GM12878 (cell line): ENCODE results near the gene COL6A3.

ENCODE experiments used
- BCL11A ChIP-seq: IDR thresholded peaks from 2 replicates; pipeline ENCODE4 v1.6.1; 2011; ENCODE audit warnings: low read depth, low read length
- BHLHE40 ChIP-seq, 2 experiments: fragments of 450-650 bp in 1 of 2; IDR thresholded peaks; 2 replicates each; pipeline ENCODE4 v1.6.1; 2011 to 2017; ENCODE audit warnings: low read depth in 2 of 2, borderline replicate concordance in 1 of 2, improper control_type of control experiment in 1 of 2, low read length in 1 of 2, mild to moderate bottlenecking in 1 of 2
- BRCA1 ChIP-seq: IDR thresholded peaks from 2 replicates; pipeline ENCODE4 v1.6.1; 2011; ENCODE audit warnings: low read depth, low read length, improper control_type of control experiment
- EP300 ChIP-seq, 2 experiments: fragments of 150-350 bp in 1 of 2; IDR thresholded peaks; 2 replicates each; pipeline ENCODE4 v1.6.1; 2011 to 2012; ENCODE audit warnings: low read depth in 2 of 2, low read length in 2 of 2, borderline replicate concordance in 1 of 2, improper control_type of control experiment in 1 of 2, inconsistent platforms in 1 of 2; ENCODE audit not compliant: control insufficient read depth in 1 of 2
- ESRRA ChIP-seq: IDR thresholded peaks from 2 replicates; pipeline ENCODE4 v1.6.1; 2012; ENCODE audit warnings: mild to moderate bottlenecking, low read length, improper control_type of control experiment
- ETV6 ChIP-seq, 2 experiments: fragments of 450-650 bp in 1 of 2; IDR thresholded peaks in 1 of 2; conservative IDR thresholded peaks in 1 of 2; 2 replicates each; pipeline ENCODE4 v1.6.1; 2014; ENCODE audit warnings: antibody characterized with exemption in 1 of 2, borderline replicate concordance in 1 of 2, low read depth in 1 of 2, mild to moderate bottlenecking in 1 of 2, moderate library complexity in 1 of 2
- JUNB ChIP-seq: IDR thresholded peaks from 2 replicates; pipeline ENCODE4 v1.6.1; 2016; ENCODE audit warnings: antibody characterized with exemption, mild to moderate bottlenecking
- POLR2A ChIP-seq: IDR thresholded peaks from 2 replicates; pipeline ENCODE4 v1.6.1; 2011; ENCODE audit warnings: low read depth, mild to moderate bottlenecking, low read length
- POLR2AphosphoS2 ChIP-seq: IDR thresholded peaks from 2 replicates; pipeline ENCODE4 v1.6.1; 2011; ENCODE audit warnings: low read depth, mild to moderate bottlenecking, low read length, improper control_type of control experiment, moderate library complexity
- POLR2AphosphoS5 ChIP-seq: IDR thresholded peaks from 2 replicates; pipeline ENCODE4 v1.6.1; 2011; ENCODE audit warnings: mild to moderate bottlenecking, low read length, inconsistent platforms
- ZZZ3 ChIP-seq: IDR thresholded peaks from 2 replicates; pipeline ENCODE4 v1.6.1; 2011; ENCODE audit warnings: low read depth; ENCODE audit not compliant: control insufficient read depth, insufficient read length
- TF ChIP-seq, protein P1 (sequence below), 3 experiments: IDR thresholded peaks in 2 of 3; conservative IDR thresholded peaks in 1 of 3; 2 replicates each; pipeline ENCODE4 v1.5.1; 2011; ENCODE audit warnings: low read depth in 3 of 3, low read length in 3 of 3, mild to moderate bottlenecking in 3 of 3, control low read depth in 2 of 3, moderate library complexity in 2 of 3, inconsistent platforms in 1 of 3, mixed read lengths in 1 of 3; ENCODE audit not compliant: control insufficient read depth in 2 of 3, insufficient read depth in 1 of 3; ENCODE audit errors: extremely low read depth in 1 of 3

DNA sequence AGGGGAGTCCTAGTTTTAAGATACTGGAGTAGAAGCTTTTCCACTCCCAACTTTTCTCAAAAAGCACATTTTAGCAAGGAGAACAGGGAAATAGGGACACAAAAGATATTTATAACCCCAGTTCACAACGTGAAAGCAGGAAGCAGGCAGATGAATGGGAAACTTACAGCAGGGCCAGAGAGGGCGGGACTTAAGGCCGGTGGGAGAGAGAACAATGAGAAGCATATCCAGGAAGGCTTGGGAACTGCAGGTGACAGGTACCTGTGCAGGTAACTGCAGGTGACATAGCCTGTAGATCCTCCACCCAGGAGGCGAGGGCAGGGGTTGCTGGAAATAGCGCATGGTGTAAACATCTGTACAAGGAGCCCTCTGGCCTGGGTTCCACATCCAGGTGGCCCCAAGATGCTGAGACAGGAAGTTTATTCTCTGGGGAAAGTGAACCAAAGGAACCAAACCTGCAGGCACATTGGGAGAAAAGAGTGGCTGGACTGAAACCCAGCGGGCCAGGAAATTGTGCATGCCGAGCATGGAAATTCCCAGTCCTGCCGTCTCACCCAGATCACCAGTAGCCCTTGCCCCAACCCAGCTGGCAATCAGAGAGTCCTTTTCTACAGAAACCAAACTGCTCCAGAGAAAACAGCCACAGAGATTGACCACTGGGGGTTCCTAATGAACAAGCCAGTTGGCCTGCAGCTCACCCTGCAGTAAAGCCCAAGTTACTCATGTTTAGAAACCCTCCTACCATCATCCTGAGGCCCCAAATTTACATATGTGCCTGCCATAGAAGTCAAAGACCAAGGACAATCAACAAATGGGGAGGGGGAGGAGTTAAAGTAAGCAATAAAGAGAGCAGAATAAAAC lies 24.3 kb upstream of the COL6A3 start:
- TF ChIP-seq, protein P1, sequence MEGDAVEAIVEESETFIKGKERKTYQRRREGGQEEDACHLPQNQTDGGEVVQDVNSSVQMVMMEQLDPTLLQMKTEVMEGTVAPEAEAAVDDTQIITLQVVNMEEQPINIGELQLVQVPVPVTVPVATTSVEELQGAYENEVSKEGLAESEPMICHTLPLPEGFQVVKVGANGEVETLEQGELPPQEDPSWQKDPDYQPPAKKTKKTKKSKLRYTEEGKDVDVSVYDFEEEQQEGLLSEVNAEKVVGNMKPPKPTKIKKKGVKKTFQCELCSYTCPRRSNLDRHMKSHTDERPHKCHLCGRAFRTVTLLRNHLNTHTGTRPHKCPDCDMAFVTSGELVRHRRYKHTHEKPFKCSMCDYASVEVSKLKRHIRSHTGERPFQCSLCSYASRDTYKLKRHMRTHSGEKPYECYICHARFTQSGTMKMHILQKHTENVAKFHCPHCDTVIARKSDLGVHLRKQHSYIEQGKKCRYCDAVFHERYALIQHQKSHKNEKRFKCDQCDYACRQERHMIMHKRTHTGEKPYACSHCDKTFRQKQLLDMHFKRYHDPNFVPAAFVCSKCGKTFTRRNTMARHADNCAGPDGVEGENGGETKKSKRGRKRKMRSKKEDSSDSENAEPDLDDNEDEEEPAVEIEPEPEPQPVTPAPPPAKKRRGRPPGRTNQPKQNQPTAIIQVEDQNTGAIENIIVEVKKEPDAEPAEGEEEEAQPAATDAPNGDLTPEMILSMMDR (IDR thresholded peaks at IDR 0.05 in 2 of 3, conservative IDR thresholded peaks at IDR 0.05 in 1 of 3; ENCODE audit: control insufficient read depth in 2 of 3, extremely low read depth in 1 of 3, insufficient read depth in 1 of 3, low read depth in 3 of 3, low read length in 3 of 3): no peak
- TF ChIP-seq JUNB (no peak), POLR2AphosphoS2 (no peak), BCL11A (no peak), EP300 (IDR thresholded peaks at IDR 0.05; ENCODE audit: borderline replicate concordance in 1 of 2, control insufficient read depth in 1 of 2, low read depth in 2 of 2, low read length in 2 of 2) (no peak), POLR2A (no peak), ZZZ3 (no peak), ETV6 (conservative IDR thresholded peaks at IDR 0.05 in 1 of 2, IDR thresholded peaks at IDR 0.05 in 1 of 2; ENCODE audit: borderline replicate concordance in 1 of 2, low read depth in 1 of 2) (no peak), BHLHE40 (IDR thresholded peaks at IDR 0.05; ENCODE audit: borderline replicate concordance in 1 of 2, low read depth in 2 of 2, low read length in 1 of 2) (no peak), BRCA1 (no peak), POLR2AphosphoS5 (no peak), ESRRA (no peak)
